HEK293 (cell line): Measurements from ENCODE around the gene NINJ1.

Experiments
- CTCF ChIA-PET: fragments of 350-600 bp; formaldehyde crosslinking; extraction: SDS; loops from one replicate; lab custom pipeline; 2021; ENCODE audit warnings: antibody characterized with exemption; lab: Yijun Ruan, JAX
- POLR2A ChIA-PET: fragments of 300-600 bp; formaldehyde crosslinking; extraction: SDS; loops from one replicate; lab custom pipeline; 2020; ENCODE audit warnings: antibody characterized with exemption, inconsistent platforms; lab: Yijun Ruan, JAX
- H3K27ac ChIP-seq: fragments of 200-500 bp; sonication (Bioruptor generic); 2 replicates; pipeline ENCODE4 v1.5.1; 2014; ENCODE audit warnings: low read depth, low read length, control low read depth, inconsistent platforms; ENCODE audit errors: extremely low read depth
- H3K36me3 ChIP-seq, 2 experiments: fragments of 200-500 bp in 1 of 2; sonication (Bioruptor generic) in 1 of 2; 1 replicate in 1 of 2; 2 replicates in 1 of 2; pipeline ENCODE4 v1.5.1; 2014 to 2017; ENCODE audit warnings: inconsistent platforms in 2 of 2, low read length in 2 of 2; ENCODE audit not compliant: control insufficient read depth in 2 of 2, insufficient read depth in 1 of 2
- H3K4me1 ChIP-seq: fragments of 200-500 bp; sonication (Bioruptor generic); 2 replicates; pipeline ENCODE4 v1.5.1; 2014; ENCODE audit warnings: mild to moderate bottlenecking, low read length, inconsistent platforms; ENCODE audit not compliant: control insufficient read depth, insufficient read depth
- H3K4me3 ChIP-seq: 2 replicates; pipeline ENCODE4 v1.5.1; 2011; ENCODE audit warnings: low read depth, mild to moderate bottlenecking, control low read depth, low read length, moderate library complexity
- H3K9me3 ChIP-seq: fragments of 200-500 bp; sonication (Bioruptor generic); 2 replicates; pipeline ENCODE4 v1.5.1; 2014; ENCODE audit warnings: low read depth, low read length, inconsistent platforms; ENCODE audit not compliant: control insufficient read depth, insufficient read depth
- CTCF ChIP-seq: fragments of 450-650 bp; formaldehyde crosslinking; IDR thresholded peaks from 2 replicates; pipeline ENCODE4 v1.5.1; 2016; ENCODE audit warnings: missing biosample characterization, missing genetic modification characterization
- HOXC10 ChIP-seq: sonication (generic); formaldehyde crosslinking; IDR thresholded peaks from 2 replicates; pipeline ENCODE4 v1.8.1; 2023; ENCODE audit warnings: mild to moderate bottlenecking, missing genetic modification reagents
- HOXD13 ChIP-seq: sonication (generic); formaldehyde crosslinking; IDR thresholded peaks from 2 replicates; pipeline ENCODE4 v1.8.0; 2022; ENCODE audit warnings: missing genetic modification reagents, borderline replicate concordance
- SP2 ChIP-seq: fragments of 450-650 bp; formaldehyde crosslinking; IDR thresholded peaks from 2 replicates; pipeline ENCODE4 v1.5.1; 2016; ENCODE audit warnings: missing biosample characterization, missing genetic modification characterization
- ZBTB7A ChIP-seq: fragments of 450-650 bp; formaldehyde crosslinking; IDR thresholded peaks from 2 replicates; pipeline ENCODE4 v1.5.1; 2016; ENCODE audit warnings: low read depth, missing biosample characterization, missing genetic modification characterization
- ZEB2 ChIP-seq: fragments of 450-650 bp; formaldehyde crosslinking; IDR thresholded peaks from 2 replicates; pipeline ENCODE4 v1.5.1; 2016; ENCODE audit warnings: missing biosample characterization, missing genetic modification characterization
- ZNF18 ChIP-seq: fragments of 450-650 bp; formaldehyde crosslinking; IDR thresholded peaks from 2 replicates; pipeline ENCODE4 v1.5.1; 2016; ENCODE audit warnings: missing biosample characterization, missing genetic modification characterization
- ZNF433 ChIP-seq: fragments of 450-650 bp; formaldehyde crosslinking; IDR thresholded peaks from 2 replicates; pipeline ENCODE4 v1.5.1; 2016; ENCODE audit warnings: missing biosample characterization, missing genetic modification characterization, low read depth
- ZNF449 ChIP-seq: fragments of 450-650 bp; formaldehyde crosslinking; IDR thresholded peaks from 2 replicates; pipeline ENCODE4 v1.5.1; 2017; ENCODE audit warnings: missing biosample characterization, mild to moderate bottlenecking, missing genetic modification characterization, moderate library complexity
- ZNF48 ChIP-seq: fragments of 450-650 bp; formaldehyde crosslinking; IDR thresholded peaks from 2 replicates; pipeline ENCODE4 v1.5.1; 2016; ENCODE audit warnings: missing biosample characterization, missing genetic modification characterization
- ZNF560 ChIP-seq: fragments of 450-650 bp; formaldehyde crosslinking; IDR thresholded peaks from 2 replicates; pipeline ENCODE4 v1.5.1; 2017; ENCODE audit warnings: missing biosample characterization, missing genetic modification characterization, borderline replicate concordance
- ZNF610 ChIP-seq: fragments of 450-650 bp; formaldehyde crosslinking; IDR thresholded peaks from 2 replicates; pipeline ENCODE4 v1.5.1; 2016; ENCODE audit warnings: missing biosample characterization, missing genetic modification characterization, borderline replicate concordance
- TF ChIP-seq, protein P1 (sequence below): fragments of 450-650 bp; formaldehyde crosslinking; IDR thresholded peaks from 2 replicates; pipeline ENCODE4 v1.5.1; 2016; ENCODE audit warnings: missing biosample characterization, missing genetic modification characterization
- TF ChIP-seq, protein P2 (sequence below): fragments of 450-650 bp; formaldehyde crosslinking; IDR thresholded peaks from 2 replicates; pipeline ENCODE4 v1.5.1; 2017; ENCODE audit warnings: missing biosample characterization, missing genetic modification characterization
- TF ChIP-seq, protein P3 (sequence below): fragments of 450-650 bp; formaldehyde crosslinking; conservative IDR thresholded peaks from 2 replicates; pipeline ENCODE4 v1.5.1; 2016; ENCODE audit warnings: low read depth, missing biosample characterization, missing genetic modification characterization

The NINJ1 gene

DNA sequence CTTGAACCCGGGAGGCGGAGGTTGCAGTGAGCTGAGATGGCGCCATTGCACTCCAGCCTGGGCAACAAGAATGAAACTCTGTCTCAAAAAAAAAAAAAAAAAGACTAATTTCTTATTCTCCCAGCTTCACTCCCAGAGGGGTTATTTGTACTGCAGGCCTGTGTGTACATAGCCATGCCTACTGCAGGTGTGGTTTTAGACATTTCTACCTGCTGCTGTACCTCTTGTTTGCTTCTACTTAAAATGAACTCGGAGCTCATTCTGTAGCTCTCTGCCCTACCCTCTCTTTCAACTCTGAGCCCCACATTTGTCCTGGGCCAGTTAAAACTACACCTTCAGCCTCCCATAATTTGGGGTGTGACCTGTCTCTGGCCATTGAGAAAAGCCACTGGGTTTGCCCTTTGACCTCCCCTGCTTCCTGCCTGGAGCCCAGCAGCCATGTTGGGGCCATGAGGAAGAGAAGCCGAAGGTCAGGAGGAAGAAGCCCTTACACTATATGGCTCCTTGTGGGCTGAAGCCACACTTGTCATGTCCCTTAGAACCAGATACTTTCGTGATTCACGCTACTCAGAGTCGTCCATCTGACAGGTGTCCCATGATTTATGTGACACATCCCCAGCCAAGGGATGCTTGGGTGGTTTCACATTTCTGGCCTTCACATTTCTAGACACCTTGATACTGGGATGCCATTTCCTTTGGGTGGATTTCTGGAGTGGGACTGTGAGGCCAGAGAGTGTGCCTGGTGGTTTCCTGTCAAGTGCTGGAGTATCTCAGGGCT lies 47.4 kb downstream of the NINJ1 start:
- CTCF ChIA-PET: no interaction called here
- Histone ChIP-seq H3K9me3 (no peaks in the 10 kb centered on the region), H3K4me3 (no peak overlapping the region), H3K4me1 (no peaks in the 10 kb centered on the region), H3K27ac (no peak overlapping the region), H3K36me3 (no peaks in the 10 kb centered on the region)
- TF ChIP-seq ZNF433 (tag by site-specific recombination): no peak
- TF ChIP-seq ZBTB7A (tag by site-specific recombination): no peak
- TF ChIP-seq ZNF18 (tag by site-specific recombination): no peak
- no peak for TF ChIP-seq HOXC10 (CRISPR knock-in tag)
- TF ChIP-seq, protein P1, sequence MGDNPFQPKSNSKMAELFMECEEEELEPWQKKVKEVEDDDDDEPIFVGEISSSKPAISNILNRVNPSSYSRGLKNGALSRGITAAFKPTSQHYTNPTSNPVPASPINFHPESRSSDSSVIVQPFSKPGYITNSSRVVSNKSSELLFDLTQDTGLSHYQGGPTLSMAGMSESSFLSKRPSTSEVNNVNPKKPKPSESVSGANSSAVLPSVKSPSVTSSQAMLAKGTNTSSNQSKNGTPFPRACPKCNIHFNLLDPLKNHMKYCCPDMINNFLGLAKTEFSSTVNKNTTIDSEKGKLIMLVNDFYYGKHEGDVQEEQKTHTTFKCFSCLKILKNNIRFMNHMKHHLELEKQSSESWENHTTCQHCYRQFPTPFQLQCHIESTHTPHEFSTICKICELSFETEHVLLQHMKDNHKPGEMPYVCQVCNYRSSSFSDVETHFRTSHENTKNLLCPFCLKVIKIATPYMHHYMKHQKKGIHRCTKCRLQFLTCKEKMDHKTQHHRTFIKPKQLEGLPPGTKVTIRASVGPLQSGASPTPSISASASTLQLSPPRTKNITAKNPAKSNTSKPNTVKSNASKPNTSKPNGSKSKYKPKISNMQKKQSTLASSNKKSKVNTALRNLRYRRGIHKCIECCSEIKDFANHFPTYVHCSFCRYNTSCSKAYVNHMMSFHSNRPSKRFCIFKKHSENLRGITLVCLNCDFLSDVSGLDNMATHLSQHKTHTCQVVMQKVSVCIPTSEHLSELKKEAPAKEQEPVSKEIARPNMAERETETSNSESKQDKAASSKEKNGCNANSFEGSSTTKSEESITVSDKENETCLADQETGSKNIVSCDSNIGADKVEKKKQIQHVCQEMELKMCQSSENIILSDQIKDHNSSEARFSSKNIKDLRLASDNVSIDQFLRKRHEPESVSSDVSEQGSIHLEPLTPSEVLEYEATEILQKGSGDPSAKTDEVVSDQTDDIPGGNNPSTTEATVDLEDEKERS (tag by site-specific recombination): no peak
- no peak for TF ChIP-seq HOXD13
- TF ChIP-seq ZNF610 (tag by site-specific recombination): no peak
- no peak for TF ChIP-seq ZEB2 (tag by site-specific recombination)
- no peak for TF ChIP-seq ZNF48
- TF ChIP-seq, protein P2, sequence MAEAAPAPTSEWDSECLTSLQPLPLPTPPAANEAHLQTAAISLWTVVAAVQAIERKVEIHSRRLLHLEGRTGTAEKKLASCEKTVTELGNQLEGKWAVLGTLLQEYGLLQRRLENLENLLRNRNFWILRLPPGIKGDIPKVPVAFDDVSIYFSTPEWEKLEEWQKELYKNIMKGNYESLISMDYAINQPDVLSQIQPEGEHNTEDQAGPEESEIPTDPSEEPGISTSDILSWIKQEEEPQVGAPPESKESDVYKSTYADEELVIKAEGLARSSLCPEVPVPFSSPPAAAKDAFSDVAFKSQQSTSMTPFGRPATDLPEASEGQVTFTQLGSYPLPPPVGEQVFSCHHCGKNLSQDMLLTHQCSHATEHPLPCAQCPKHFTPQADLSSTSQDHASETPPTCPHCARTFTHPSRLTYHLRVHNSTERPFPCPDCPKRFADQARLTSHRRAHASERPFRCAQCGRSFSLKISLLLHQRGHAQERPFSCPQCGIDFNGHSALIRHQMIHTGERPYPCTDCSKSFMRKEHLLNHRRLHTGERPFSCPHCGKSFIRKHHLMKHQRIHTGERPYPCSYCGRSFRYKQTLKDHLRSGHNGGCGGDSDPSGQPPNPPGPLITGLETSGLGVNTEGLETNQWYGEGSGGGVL: no peak
- TF ChIP-seq ZNF449 (tag by site-specific recombination): no peak
- no peak for TF ChIP-seq CTCF (tag by site-specific recombination)
- POLR2A ChIA-PET: interaction anchor here (0.6 kb wide), 1 partner anchor 10 kb away, joined by 6 read pairs; no protein-coding TSS in a partner anchor

GRCh38 chr9:93085676-93086075 lies 48.4 kb downstream of the NINJ1 start:
- Histone ChIP-seq H3K4me1 (no peaks in the 10 kb centered on the region), H3K36me3 (no peaks in the 10 kb centered on the region), H3K4me3 (no peak overlapping the region), H3K27ac (no peak overlapping the region), H3K9me3 (no peaks in the 10 kb centered on the region)
- TF ChIP-seq ZNF433 (tag by site-specific recombination) (no peak), SP2 (tag by site-specific recombination) (no peak), ZNF560 (no peak)
- TF ChIP-seq, protein P3, sequence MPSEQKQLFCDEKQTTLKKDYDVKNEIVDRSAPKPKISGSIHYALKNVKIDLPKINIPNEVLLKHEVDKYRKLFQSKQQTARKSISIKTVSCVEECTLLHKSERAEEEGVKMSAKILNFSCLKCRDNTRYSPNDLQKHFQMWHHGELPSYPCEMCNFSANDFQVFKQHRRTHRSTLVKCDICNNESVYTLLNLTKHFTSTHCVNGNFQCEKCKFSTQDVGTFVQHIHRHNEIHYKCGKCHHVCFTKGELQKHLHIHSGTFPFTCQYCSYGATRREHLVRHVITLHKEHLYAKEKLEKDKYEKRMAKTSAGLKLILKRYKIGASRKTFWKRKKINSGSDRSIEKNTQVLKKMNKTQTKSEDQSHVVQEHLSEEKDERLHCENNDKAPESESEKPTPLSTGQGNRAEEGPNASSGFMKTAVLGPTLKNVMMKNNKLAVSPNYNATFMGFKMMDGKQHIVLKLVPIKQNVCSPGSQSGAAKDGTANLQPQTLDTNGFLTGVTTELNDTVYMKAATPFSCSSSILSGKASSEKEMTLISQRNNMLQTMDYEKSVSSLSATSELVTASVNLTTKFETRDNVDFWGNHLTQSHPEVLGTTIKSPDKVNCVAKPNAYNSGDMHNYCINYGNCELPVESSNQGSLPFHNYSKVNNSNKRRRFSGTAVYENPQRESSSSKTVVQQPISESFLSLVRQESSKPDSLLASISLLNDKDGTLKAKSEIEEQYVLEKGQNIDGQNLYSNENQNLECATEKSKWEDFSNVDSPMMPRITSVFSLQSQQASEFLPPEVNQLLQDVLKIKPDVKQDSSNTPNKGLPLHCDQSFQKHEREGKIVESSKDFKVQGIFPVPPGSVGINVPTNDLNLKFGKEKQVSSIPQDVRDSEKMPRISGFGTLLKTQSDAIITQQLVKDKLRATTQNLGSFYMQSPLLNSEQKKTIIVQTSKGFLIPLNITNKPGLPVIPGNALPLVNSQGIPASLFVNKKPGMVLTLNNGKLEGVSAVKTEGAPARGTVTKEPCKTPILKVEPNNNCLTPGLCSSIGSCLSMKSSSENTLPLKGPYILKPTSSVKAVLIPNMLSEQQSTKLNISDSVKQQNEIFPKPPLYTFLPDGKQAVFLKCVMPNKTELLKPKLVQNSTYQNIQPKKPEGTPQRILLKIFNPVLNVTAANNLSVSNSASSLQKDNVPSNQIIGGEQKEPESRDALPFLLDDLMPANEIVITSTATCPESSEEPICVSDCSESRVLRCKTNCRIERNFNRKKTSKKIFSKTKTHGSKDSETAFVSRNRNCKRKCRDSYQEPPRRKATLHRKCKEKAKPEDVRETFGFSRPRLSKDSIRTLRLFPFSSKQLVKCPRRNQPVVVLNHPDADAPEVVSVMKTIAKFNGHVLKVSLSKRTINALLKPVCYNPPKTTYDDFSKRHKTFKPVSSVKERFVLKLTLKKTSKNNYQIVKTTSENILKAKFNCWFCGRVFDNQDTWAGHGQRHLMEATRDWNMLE (tag by site-specific recombination): no peak
- TF ChIP-seq, protein P2: no peak
- POLR2A ChIA-PET: interaction anchor here (0.6 kb wide), 1 partner anchor 80 kb away, joined by 3 read pairs; no protein-coding TSS in a partner anchor
- CTCF ChIA-PET: interaction anchor here (0.7 kb wide), 1 partner anchor 9 kb away, joined by 3 read pairs; no protein-coding TSS in a partner anchor
